NCI-H69 (cell line): ENCODE data around the gene PODNL1.

Experiments used
- DNase-seq: peaks from one replicate; lab custom pipeline; 2025; lab: John Stamatoyannopoulos, UW

PODNL1 gene

GRCh38 chr19:13958043-13958442, 19.8 kb upstream of the PODNL1 start:
- DNase-seq = no peak

GRCh38 chr19:13957051-13957450, 18.8 kb upstream of the PODNL1 start:
- no peak for DNase-seq

GRCh38 chr19:13956365-13956744, 18.1 kb upstream of the PODNL1 start:
- DNase-seq = no peak

GRCh38 chr19:13955662-13956364, 17.6 kb upstream of the PODNL1 start:
- no peak for DNase-seq

- no peak for DNase-seq
Measured at GRCh38 chr19:13954185-13954584, 16.0 kb upstream of the PODNL1 start.

- DNase-seq = no peak
Measured at GRCh38 chr19:13952931-13953531, 14.8 kb upstream of the PODNL1 start.

GRCh38 chr19:13952154-13952930, 14.1 kb upstream of the PODNL1 start, which contains the start of gene DCAF15:
DCAF15 (plus strand) TSS chr19:13952509; CDS start chr19:13952513, 4 bp downstream.
- DNase-seq = peak; percentile 100

GRCh38 chr19:13951799-13952153, 13.6 kb upstream of the PODNL1 start:
- DNase-seq = no peak

- no peak for DNase-seq
Measured at GRCh38 chr19:13951043-13951442, 12.8 kb upstream of the PODNL1 start.

- DNase-seq = no peak
Measured at GRCh38 chr19:13946414-13946813, 8.2 kb upstream of the PODNL1 start.

GRCh38 chr19:13942023-13942684, 3.9 kb upstream of the PODNL1 start:
- peak; percentile 36 for DNase-seq

- peak; percentile 28 for DNase-seq
Measured at GRCh38 chr19:13937479-13938300, 527 bp downstream of the PODNL1 start.

- no peak for DNase-seq
Measured at GRCh38 chr19:13935765-13936510, 2.3 kb downstream of the PODNL1 start.

- DNase-seq = no peak
Measured at GRCh38 chr19:13934785-13935109, 3.5 kb downstream of the PODNL1 start.

- peak; percentile 24 for DNase-seq
Measured at GRCh38 chr19:13932911-13933393, 5.3 kb downstream of the PODNL1 start.

- no peak for DNase-seq
Measured at GRCh38 chr19:13932149-13932637, 6.0 kb downstream of the PODNL1 start.

- no peak for DNase-seq
Measured at GRCh38 chr19:13931391-13932148, 6.6 kb downstream of the PODNL1 start.

GRCh38 chr19:13930402-13930801, 7.8 kb downstream of the PODNL1 start:
- no peak for DNase-seq

- no peak for DNase-seq
Measured at GRCh38 chr19:13929956-13930355, 8.3 kb downstream of the PODNL1 start.

- DNase-seq = peak; percentile 37
Measured at GRCh38 chr19:13929340-13929739, 8.9 kb downstream of the PODNL1 start.
